ENCODE measurements around the gene MGME1.

Gene MGME1

GRCh38 chr20:17948442-17948841, 20.4 kb upstream of the MGME1 start:
- DNase-seq (ENCODE audit: low spot score) = no peak
- TF ChIP-seq CTCF (IDR thresholded peaks at IDR 0.05; ENCODE audit: extremely low read depth, missing control alignments) = no peak

GRCh38 chr20:17949899-17950298, 18.9 kb upstream of the MGME1 start:
- TF ChIP-seq CTCF (IDR thresholded peaks at IDR 0.05; ENCODE audit: extremely low read depth, missing control alignments) = no peak
- no peak for DNase-seq (ENCODE audit: low spot score)

GRCh38 chr20:17950670-17951069, 18.1 kb upstream of the MGME1 start:
- no peak for TF ChIP-seq CTCF (IDR thresholded peaks at IDR 0.05; ENCODE audit: extremely low read depth, missing control alignments)
- no peak for DNase-seq (ENCODE audit: low spot score)

- no peak for TF ChIP-seq CTCF (IDR thresholded peaks at IDR 0.05; ENCODE audit: extremely low read depth, missing control alignments)
- DNase-seq (ENCODE audit: low spot score) = no peak
These were observed 17.5 kb upstream of the MGME1 start for GRCh38 chr20:17951323-17951722.

GRCh38 chr20:17952692-17953684, 15.8 kb upstream of the MGME1 start:
- no peak for TF ChIP-seq CTCF (IDR thresholded peaks at IDR 0.05; ENCODE audit: extremely low read depth, missing control alignments)
- DNase-seq (ENCODE audit: low spot score) = no peak

- no peak for DNase-seq (ENCODE audit: low spot score)
- TF ChIP-seq CTCF (IDR thresholded peaks at IDR 0.05; ENCODE audit: extremely low read depth, missing control alignments) = no peak
These were observed 14.9 kb upstream of the MGME1 start for GRCh38 chr20:17953935-17954334.

- no peak for TF ChIP-seq CTCF (IDR thresholded peaks at IDR 0.05; ENCODE audit: extremely low read depth, missing control alignments)
- DNase-seq (ENCODE audit: low spot score) = no peak
These were observed 13.5 kb upstream of the MGME1 start for GRCh38 chr20:17955302-17955701.
